HG02840 (cell line): ENCODE measurements around the gene RAB43.
"Not testable (repeated sequence)": the region's sequence is repeated elsewhere in the genome, so short reads cannot be mapped to it uniquely, and the experiment has no call there.

Experiments used
- ATAC-seq: cut with Tn5 transposase; IDR thresholded peaks from one replicate; pipeline ENCODE4 v1.9.1; 2021; ENCODE audit warnings: mild to moderate bottlenecking, moderate library complexity, moderate number of reproducible peaks; ENCODE audit not compliant: unreplicated experiment, low FRiP score

RAB43 gene

GRCh38 chr3:129121792-129122411, at the start of gene RAB43:
TSS of gene RAB43 (minus strand) at chr3:129121804. CDS start at chr3:129121489, 315 bp downstream.
- ATAC-seq, result peak; percentile 41

GRCh38 chr3:129166579-129167332, 45.2 kb upstream of the RAB43 start:
- ATAC-seq, result no peak

GRCh38 chr3:129165594-129165993, 44.0 kb upstream of the RAB43 start:
- not testable (repeated sequence) for ATAC-seq

- ATAC-seq, result no peak
These were observed 42.9 kb upstream of the RAB43 start for GRCh38 chr3:129164500-129164899.

- no peak for ATAC-seq
These were observed 41.4 kb upstream of the RAB43 start for GRCh38 chr3:129162729-129163579.

GRCh38 chr3:129161860-129162271, 40.3 kb upstream of the RAB43 start:
- no peak for ATAC-seq

GRCh38 chr3:129160891-129161859, 39.6 kb upstream of the RAB43 start, which contains the start of gene ISY1:
TSS of gene ISY1 (minus strand) at chr3:129161063. CDS start at chr3:129160975, 88 bp downstream.
- peak; percentile 92 for ATAC-seq

GRCh38 chr3:129144786-129145185, 23.2 kb upstream of the RAB43 start:
- no peak for ATAC-seq

- ATAC-seq, result not testable (repeated sequence)
These were observed 19.4 kb upstream of the RAB43 start for GRCh38 chr3:129141011-129141410.

GRCh38 chr3:129139911-129140310, 18.3 kb upstream of the RAB43 start:
- no peak for ATAC-seq

- ATAC-seq, result not testable (repeated sequence)
These were observed 14.7 kb upstream of the RAB43 start for GRCh38 chr3:129136275-129136674.

- no peak for ATAC-seq
These were observed 10.7 kb upstream of the RAB43 start for GRCh38 chr3:129132097-129132866.

GRCh38 chr3:129131465-129132088, 10.0 kb upstream of the RAB43 start:
- ATAC-seq, result no peak

- no peak for ATAC-seq
These were observed 8.7 kb upstream of the RAB43 start for GRCh38 chr3:129130291-129130813.

- no peak for ATAC-seq
These were observed 7.0 kb upstream of the RAB43 start for GRCh38 chr3:129128357-129129155.

GRCh38 chr3:129126726-129127280, 5.2 kb upstream of the RAB43 start:
- no peak for ATAC-seq
